ENCODE data around the gene MMP7. TPM values are rescaled to one million over a fixed set of nuclear protein-coding genes. Genes with fewer than 3 reads are reported as not detected.

Gene MMP7
- total and polyA plus RNA-seq, 2 donors (not counting 1 experiment from before 2014, with no cell fraction given) = not detected

DNA sequence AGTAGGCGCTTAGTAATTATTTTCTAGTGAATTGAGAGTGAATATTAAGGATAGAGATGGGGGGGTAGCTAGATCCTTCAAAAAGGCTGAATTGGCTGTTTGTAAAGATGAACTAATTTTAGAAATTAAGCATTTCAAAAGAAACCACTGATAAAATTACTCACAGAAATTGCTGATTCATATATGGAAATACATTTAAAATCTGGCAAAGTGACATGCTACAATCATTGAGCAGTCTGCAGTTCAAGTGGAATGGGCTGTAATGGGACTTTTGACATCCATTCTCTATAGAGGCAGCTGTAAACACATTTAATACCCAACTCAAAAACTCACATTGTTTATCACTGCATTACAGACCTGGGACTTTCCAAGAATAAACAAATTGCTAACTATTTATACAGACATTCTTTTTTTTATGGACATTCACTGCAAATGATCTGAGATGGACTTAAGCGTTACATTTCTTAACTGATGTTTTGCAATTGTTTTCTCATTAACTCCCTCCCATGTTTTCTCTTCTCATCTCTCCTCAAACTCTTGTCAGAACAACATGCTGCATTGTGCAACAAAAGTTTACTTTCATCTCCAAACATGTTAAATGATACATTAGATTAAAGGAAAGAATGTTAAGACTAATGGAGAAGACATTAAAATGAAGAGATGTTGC is 42.1 kb upstream of the MMP7 start:
- Histone ChIP-seq H3K4me1 (ENCODE audit: control insufficient read depth in 2 of 2, insufficient read depth in 2 of 2, low read length in 2 of 2) (peaks cover 12 to 18% of the 10 kb centered on the region in 2 donors), H4K20me1 (ENCODE audit: control insufficient read depth, insufficient read depth, low read length, poor library complexity, severe bottlenecking) (no peaks in the 10 kb centered on the region), H3K27me3 (replicated peaks in 1 of 4; ENCODE audit: control extremely low read depth in 1 of 4, control insufficient read depth in 3 of 4, insufficient read depth in 4 of 4, low read length in 3 of 4) (no peaks in the 10 kb centered on the region), H3K4me3 (ENCODE audit: control extremely low read depth in 1 of 5, extremely low read depth in 1 of 5, insufficient read depth in 1 of 5, low read depth in 2 of 5, low read length in 4 of 5) (no peak overlapping the region), H3K4me2 (replicated peaks; ENCODE audit: low read depth, low read length, poor library complexity, severe bottlenecking) (no peak overlapping the region), H3K36me3 (replicated peaks in 1 of 2; ENCODE audit: control extremely low read depth in 1 of 2, control insufficient read depth in 1 of 2, extremely low read depth in 1 of 2, insufficient read depth in 2 of 2, low read length in 1 of 2) (no peaks in the 10 kb centered on the region), H2AFZ (ENCODE audit: insufficient read depth, low read depth, low read length, poor library complexity, severe bottlenecking) (no peak overlapping the region), H3K27ac (ENCODE audit: low read length in 2 of 2) (no peak overlapping the region), H3K79me2 (ENCODE audit: control insufficient read depth, insufficient read depth, low read length) (no peaks in the 10 kb centered on the region), H3K9me3 (ENCODE audit: control extremely low read depth in 1 of 3, control insufficient read depth in 2 of 3, insufficient read depth in 1 of 3, low read length in 2 of 3) (peaks cover 1 to 9% (median 6%) of the 10 kb centered on the region in 3 donors), H3K9ac (ENCODE audit: low read length) (no peak overlapping the region)
- H3K27me3 Mint-ChIP-seq = no peaks in the 10 kb centered on the region
- 100% methylated on average over 2 of the region's 2 CpGs for WGBS (ENCODE audit: insufficient coverage)
- ChIA-PET POLR2A (no interaction called here), CTCF (interaction anchor here (0.7 kb wide), 1 partner anchor 59 kb away, joined by 3 read pairs; no protein-coding TSS in a partner anchor)
- ATAC-seq (ENCODE audit: low read depth) (no peak), DNase-seq (no peak)
- H3K4me3 Mint-ChIP-seq = no peak overlapping the region
- peaks cover 12% of the 10 kb centered on the region for H3K4me1 Mint-ChIP-seq
- H3K27ac Mint-ChIP-seq = no peak overlapping the region
- TF ChIP-seq EZH2 (IDR thresholded peaks at IDR 0.05; ENCODE audit: borderline replicate concordance, insufficient read depth, low read depth, low read length, poor library complexity, severe bottlenecking) = no peak
- TF ChIP-seq, protein P1, sequence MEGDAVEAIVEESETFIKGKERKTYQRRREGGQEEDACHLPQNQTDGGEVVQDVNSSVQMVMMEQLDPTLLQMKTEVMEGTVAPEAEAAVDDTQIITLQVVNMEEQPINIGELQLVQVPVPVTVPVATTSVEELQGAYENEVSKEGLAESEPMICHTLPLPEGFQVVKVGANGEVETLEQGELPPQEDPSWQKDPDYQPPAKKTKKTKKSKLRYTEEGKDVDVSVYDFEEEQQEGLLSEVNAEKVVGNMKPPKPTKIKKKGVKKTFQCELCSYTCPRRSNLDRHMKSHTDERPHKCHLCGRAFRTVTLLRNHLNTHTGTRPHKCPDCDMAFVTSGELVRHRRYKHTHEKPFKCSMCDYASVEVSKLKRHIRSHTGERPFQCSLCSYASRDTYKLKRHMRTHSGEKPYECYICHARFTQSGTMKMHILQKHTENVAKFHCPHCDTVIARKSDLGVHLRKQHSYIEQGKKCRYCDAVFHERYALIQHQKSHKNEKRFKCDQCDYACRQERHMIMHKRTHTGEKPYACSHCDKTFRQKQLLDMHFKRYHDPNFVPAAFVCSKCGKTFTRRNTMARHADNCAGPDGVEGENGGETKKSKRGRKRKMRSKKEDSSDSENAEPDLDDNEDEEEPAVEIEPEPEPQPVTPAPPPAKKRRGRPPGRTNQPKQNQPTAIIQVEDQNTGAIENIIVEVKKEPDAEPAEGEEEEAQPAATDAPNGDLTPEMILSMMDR (IDR thresholded peaks at IDR 0.05) = no peak
- H3K9me3 Mint-ChIP-seq (ENCODE audit: insufficient read depth) = no peaks in the 10 kb centered on the region
- intact Hi-C loops (cut with micrococcal nuclease) = no loop called here

DNA sequence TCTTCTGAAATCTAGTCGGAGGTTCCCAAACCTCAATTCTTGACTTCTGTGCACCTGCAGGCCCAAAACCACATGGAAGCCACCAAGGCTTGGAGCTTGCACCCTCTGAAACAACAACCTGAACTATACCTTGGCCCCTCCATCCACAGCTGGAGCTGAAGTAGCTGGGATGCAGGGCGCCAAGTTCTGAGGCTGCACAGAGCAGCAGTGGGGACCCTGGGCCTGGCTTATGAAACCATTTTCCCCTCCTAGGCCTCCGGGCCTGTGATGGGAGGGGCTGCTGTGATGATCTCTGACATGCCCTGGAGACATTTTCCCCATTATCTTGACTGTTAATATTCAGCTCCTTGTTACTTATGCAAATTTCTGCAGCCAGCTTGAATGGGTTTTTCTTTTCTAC is 38.3 kb upstream of the MMP7 start:
- no peak overlapping the region for H3K4me2 ChIP-seq (replicated peaks; ENCODE audit: low read depth, low read length, poor library complexity, severe bottlenecking)
- no peak overlapping the region for H3K4me3 Mint-ChIP-seq
- peaks cover under 1 to 3% of the 10 kb centered on the region in 2 donors for H3K4me1 ChIP-seq (ENCODE audit: control insufficient read depth in 2 of 2, insufficient read depth in 2 of 2, low read length in 2 of 2)
- 100% methylated on average over 2 of the region's 3 CpGs for WGBS (ENCODE audit: insufficient coverage)
- POLR2A ChIA-PET = no interaction called here
- H3K27ac ChIP-seq (ENCODE audit: low read length in 2 of 2) = no peak overlapping the region
- H3K27me3 ChIP-seq (replicated peaks in 1 of 4; ENCODE audit: control extremely low read depth in 1 of 4, control insufficient read depth in 3 of 4, insufficient read depth in 4 of 4, low read length in 3 of 4) = no peaks in the 10 kb centered on the region
- no peaks in the 10 kb centered on the region for H4K20me1 ChIP-seq (ENCODE audit: control insufficient read depth, insufficient read depth, low read length, poor library complexity, severe bottlenecking)
- CTCF ChIA-PET = interaction anchor here (2.0 kb wide), 1 partner anchor 12 kb away, joined by 4 read pairs; no protein-coding TSS in a partner anchor
- no peak overlapping the region for H3K27ac Mint-ChIP-seq
- intact Hi-C loops (cut with micrococcal nuclease) = no loop called here
- DNase-seq = no peak
- no peak overlapping the region for H3K4me3 ChIP-seq (ENCODE audit: control extremely low read depth in 1 of 5, extremely low read depth in 1 of 5, insufficient read depth in 1 of 5, low read depth in 2 of 5, low read length in 4 of 5)
- H2AFZ ChIP-seq (ENCODE audit: insufficient read depth, low read depth, low read length, poor library complexity, severe bottlenecking) = no peak overlapping the region
- no peaks in the 10 kb centered on the region for H3K79me2 ChIP-seq (ENCODE audit: control insufficient read depth, insufficient read depth, low read length)
- no peak overlapping the region for H3K9ac ChIP-seq (ENCODE audit: low read length)
- no peaks in the 10 kb centered on the region for H3K36me3 ChIP-seq (replicated peaks in 1 of 2; ENCODE audit: control extremely low read depth in 1 of 2, control insufficient read depth in 1 of 2, extremely low read depth in 1 of 2, insufficient read depth in 2 of 2, low read length in 1 of 2)
- H3K9me3 ChIP-seq (ENCODE audit: control extremely low read depth in 1 of 3, control insufficient read depth in 2 of 3, insufficient read depth in 1 of 3, low read length in 2 of 3) = peaks cover 0 to 12% (median 12%) of the 10 kb centered on the region in 3 donors
- no peaks in the 10 kb centered on the region for H3K9me3 Mint-ChIP-seq (ENCODE audit: insufficient read depth)
- no peaks in the 10 kb centered on the region for H3K27me3 Mint-ChIP-seq
- TF ChIP-seq EZH2 (IDR thresholded peaks at IDR 0.05; ENCODE audit: borderline replicate concordance, insufficient read depth, low read depth, low read length, poor library complexity, severe bottlenecking) = no peak
- TF ChIP-seq, protein P1 (IDR thresholded peaks at IDR 0.05) = no peak
- peaks cover 6% of the 10 kb centered on the region for H3K4me1 Mint-ChIP-seq
- ATAC-seq (ENCODE audit: low read depth) = no peak
